ENCODE measurements around the gene DCBLD2.

DCBLD2 gene

DNA sequence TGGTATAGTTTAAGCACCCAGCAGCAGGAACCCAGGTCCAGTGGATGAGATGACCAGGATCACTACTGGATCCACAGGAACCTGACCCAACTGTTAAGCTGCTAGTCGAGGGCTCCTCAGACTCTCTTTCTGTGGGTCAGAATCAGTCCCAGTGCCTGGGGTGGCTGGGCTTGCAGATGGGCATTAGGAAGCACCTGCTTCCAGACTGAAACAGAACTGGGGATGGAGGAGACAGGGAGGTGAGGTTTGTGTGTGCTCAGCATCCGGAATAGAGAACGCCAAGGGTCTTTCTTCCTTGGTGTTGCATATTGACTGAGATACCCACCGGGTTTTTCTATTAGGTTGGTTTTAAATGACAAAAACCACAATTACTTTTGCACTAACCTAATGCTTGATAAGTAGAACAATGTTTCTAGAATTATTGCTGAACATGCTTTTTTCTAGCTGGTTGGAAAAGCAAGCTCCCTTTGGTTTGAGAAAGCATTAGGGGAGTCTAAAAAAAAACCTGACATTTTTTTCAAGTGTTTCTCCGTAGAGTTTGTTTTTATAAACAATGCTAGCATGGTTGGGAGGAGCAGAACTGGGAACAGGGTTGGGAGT is 137.6 kb downstream of the DCBLD2 start:
- DNase-seq = no peak

DNA sequence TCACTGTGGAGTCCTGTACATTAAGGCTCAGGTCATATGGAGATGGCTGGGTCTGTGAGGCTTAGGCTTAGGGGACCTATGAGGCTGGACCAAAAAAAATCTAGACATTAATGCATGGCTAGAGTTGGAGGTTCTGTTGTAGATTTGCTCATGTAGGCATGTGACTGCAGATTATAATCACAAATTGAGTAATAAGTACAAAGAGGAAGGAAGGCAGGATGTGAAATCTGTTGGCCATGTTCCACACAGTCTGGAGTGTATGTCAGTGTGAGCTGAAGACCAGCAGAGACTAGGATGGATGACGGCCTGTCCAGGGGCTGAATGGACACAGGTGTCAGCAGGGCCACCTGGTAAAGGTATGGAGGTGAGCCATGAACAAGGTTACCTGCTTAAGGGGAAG is 138.4 kb downstream of the DCBLD2 start, which contains the start of gene ST3GAL6:
Gene ST3GAL6 (plus strand): TSS at position 265 of the 400 bp plus-strand sequence. CDS start 5,101 bp downstream, outside the sequence.
- peak; percentile 27 for DNase-seq

GRCh38 chr3:98761643-98762229 is 139.8 kb downstream of the DCBLD2 start:
- DNase-seq = no peak

- DNase-seq = no peak
Measured at GRCh38 chr3:98759629-98760028, 141.9 kb downstream of the DCBLD2 start.

GRCh38 chr3:98755601-98756000 is 145.9 kb downstream of the DCBLD2 start:
- DNase-seq = no peak

- no peak for DNase-seq
Measured at GRCh38 chr3:98754483-98754882, 147.0 kb downstream of the DCBLD2 start.

- DNase-seq = no peak
Measured at GRCh38 chr3:98750276-98750919, 151.1 kb downstream of the DCBLD2 start.

DNA sequence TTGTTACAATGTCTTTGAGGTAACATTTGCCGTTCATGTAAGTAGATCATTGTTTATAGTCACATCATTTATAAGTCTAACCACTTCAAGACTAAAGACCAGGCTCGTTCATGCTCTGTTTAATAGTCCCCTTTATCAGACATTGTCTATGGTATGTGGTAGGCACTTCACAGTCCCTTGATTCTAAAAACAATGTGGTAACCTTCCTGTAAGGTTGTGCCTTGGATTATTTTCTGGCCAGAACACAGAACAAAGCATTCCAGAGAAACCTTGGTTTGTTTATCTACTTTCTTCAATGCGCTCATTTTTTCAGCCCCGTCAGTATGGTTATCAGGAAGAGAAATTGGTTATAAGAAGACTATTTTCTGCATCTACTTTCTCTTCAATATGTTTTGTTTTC is 154.6 kb downstream of the DCBLD2 start:
- no peak for DNase-seq

- DNase-seq = no peak
Measured at GRCh38 chr3:98746122-98746521, 155.4 kb downstream of the DCBLD2 start.

Data from fibroblast of skin of right biceps (primary cell).